GM18907 (cell line): ENCODE data around the gene HS3ST3B1.

Experiments
- ATAC-seq: cut with Tn5 transposase; IDR thresholded peaks from one replicate; pipeline ENCODE4 v1.9.1; 2021; ENCODE audit warnings: mild to moderate bottlenecking, moderate library complexity; ENCODE audit not compliant: unreplicated experiment

Gene HS3ST3B1

DNA sequence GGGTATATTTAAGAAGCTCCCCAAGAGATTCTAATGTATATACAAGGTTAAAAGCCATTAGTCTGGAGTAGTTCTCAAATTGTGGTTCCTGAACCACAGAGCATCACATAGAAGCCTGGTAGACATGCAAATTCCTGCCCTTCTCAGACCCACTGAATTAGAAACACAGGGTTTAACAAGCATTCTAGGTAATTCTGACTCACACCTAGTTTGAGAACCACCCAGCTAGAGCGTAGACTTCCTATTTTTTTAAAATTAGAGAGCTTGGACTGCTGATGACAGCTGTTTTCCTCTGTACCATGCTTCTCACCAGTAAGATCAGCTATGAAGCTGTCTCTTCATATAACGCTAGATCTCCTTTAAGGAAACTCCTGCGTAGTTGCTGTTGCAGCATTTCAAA lies 50.6 kb downstream of the HS3ST3B1 start:
- peak; percentile 82 for ATAC-seq

- no peak for ATAC-seq
Measured at GRCh38 chr17:14352136-14352535, 51.3 kb downstream of the HS3ST3B1 start.

GRCh38 chr17:14353861-14354474 lies 53.1 kb downstream of the HS3ST3B1 start:
- ATAC-seq: no peak

- no peak for ATAC-seq
Measured at GRCh38 chr17:14354807-14355206, 53.9 kb downstream of the HS3ST3B1 start.

- no peak for ATAC-seq
Measured at GRCh38 chr17:14355556-14355955, 54.7 kb downstream of the HS3ST3B1 start.

DNA sequence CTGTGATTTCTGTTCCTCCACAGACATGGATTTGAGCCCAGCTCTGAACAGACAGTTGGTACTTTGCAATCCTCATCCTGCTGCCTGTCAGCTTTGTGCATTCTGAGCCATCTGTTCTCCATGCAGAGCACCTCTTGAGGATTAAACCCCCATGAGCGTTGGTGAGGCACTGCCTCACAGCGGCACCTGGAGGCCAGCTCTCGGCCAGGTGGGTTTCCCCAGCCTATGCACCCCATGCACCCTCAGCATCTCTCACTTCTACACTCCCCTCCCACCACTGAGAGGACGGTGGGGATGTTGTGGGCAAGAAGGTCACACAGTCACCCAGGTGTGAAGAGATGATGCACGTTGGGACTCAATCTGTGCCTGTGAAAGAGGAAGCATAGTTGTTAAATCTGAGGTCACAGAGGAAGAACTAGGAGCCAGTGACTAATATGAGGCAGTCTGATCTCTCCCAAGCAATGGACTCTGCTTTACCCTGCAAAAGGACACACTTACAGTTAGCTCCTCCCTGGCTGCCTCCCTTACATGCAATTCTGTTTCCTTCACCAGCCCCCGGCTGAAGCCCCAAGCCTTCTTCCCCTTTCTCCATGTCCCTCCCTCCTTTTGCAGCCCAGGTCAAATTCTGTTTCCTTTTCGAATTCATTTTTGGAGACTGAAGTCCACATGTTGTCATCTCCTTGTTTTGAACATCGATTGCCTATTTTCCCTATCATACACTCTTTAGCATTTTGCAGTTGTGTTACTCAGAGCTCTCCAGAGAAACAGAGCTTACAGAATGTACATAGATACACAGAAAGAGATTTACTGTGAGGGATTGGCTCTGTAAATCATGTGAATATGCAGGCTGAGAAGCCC lies 58.5 kb downstream of the HS3ST3B1 start:
- ATAC-seq: peak; percentile 99

- ATAC-seq: no peak
Measured at GRCh38 chr17:14360856-14361255, 60.0 kb downstream of the HS3ST3B1 start.

- ATAC-seq: no peak
Measured at GRCh38 chr17:14361470-14361869, 60.6 kb downstream of the HS3ST3B1 start.

DNA sequence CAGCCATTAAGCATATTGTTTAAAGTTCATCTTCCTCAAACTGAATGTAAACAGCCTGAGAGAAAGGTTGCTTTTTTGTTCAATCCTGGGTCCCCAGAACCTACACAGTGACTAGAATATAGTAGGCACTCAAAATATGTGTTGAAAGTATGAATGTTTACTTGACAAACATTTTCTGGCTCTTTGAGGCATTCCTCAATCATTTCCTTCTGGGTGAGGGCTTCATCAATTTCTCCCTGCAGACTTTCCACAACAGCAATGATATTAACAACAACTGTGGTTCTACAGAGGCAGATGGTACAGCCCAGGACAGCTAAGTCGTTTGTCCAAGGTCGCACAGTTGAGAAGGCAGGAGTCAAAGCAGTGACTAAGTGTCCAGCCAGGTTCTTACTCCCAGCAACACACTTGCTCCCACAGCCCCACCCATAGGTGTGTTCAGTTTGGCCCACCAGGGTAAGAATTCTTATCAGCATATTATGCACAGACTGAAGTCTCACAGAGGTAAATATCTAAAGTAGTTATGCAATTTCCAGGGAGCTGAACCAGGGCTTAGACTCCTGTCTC lies 61.1 kb downstream of the HS3ST3B1 start:
- no peak for ATAC-seq

GRCh38 chr17:14366199-14366598 lies 65.3 kb downstream of the HS3ST3B1 start:
- no peak for ATAC-seq

GRCh38 chr17:14372461-14372860 lies 71.6 kb downstream of the HS3ST3B1 start:
- ATAC-seq: no peak

DNA sequence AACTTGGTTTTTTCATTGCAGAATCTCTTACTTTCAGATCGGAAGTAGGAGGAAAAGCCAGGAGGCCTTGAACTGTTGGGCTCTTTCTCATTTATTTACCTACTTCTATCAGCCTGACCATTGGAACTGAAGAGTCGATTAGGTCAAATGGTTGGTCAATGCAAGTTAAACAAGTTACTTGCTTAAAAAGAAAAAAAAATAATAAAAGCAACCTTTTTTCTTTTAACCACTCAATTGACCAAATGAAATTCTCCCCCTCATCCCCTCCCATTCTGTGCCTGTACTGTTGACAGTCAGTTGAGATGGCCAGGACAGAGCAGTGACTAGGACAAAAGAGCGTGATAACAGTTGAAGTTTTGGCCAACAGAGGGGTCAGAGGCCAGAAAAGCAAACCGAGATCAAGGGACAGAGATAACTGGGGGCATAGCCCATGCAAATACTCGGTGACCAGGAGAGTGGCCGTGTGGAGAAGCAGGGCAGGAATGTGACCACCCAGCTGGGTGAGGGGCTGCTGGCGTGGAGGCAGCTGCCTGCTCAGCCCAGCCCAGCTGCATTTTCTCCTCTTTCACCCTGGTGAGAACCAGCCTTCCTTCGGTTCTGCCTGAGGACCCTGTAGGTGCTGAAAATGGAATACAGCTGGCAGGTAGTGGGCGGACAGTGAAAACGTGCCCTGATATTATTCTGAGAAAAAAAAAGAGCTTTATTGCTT lies 72.2 kb downstream of the HS3ST3B1 start:
- no peak for ATAC-seq

DNA sequence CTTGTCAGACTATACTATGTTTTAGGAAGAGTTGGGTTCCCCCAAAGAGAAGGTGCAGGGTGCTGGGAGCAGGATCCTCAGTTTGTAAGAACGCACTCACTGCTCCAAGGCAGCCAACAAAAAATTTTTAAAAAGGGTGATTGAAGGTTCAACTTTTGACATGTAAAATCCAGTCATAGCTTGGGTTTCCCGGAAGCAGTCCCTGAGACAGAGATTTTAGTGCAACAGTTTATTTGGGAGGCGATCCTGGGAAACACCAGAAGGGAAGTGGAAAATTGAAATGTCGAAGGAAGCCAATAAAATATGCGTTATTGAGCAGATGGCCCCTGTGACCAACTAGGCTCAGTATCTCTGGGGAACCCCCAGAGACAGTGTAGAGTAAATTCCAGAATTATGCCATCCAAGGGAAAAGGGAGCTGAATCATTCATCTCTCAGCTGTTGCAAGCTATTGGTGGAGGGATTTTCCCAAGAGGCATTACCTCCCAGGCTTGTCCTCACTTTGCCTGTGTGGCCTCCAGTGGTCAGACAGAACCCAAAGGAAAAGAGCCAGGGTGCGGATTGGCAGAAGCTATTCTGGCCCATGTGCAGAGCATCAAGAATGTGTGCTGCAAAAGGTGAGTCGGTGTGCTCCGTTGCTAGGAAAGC lies 72.9 kb downstream of the HS3ST3B1 start:
- no peak for ATAC-seq

- ATAC-seq: no peak
Measured at GRCh38 chr17:14374268-14374667, 73.4 kb downstream of the HS3ST3B1 start.

- no peak for ATAC-seq
Measured at GRCh38 chr17:14376666-14377065, 75.8 kb downstream of the HS3ST3B1 start.

- no peak for ATAC-seq
Measured at GRCh38 chr17:14381606-14382005, 80.7 kb downstream of the HS3ST3B1 start.

- ATAC-seq: no peak
Measured at GRCh38 chr17:14387036-14387435, 86.2 kb downstream of the HS3ST3B1 start.

GRCh38 chr17:14389681-14390080 lies 88.8 kb downstream of the HS3ST3B1 start:
- ATAC-seq: no peak

GRCh38 chr17:14393723-14394122 lies 92.8 kb downstream of the HS3ST3B1 start:
- ATAC-seq: no peak

DNA sequence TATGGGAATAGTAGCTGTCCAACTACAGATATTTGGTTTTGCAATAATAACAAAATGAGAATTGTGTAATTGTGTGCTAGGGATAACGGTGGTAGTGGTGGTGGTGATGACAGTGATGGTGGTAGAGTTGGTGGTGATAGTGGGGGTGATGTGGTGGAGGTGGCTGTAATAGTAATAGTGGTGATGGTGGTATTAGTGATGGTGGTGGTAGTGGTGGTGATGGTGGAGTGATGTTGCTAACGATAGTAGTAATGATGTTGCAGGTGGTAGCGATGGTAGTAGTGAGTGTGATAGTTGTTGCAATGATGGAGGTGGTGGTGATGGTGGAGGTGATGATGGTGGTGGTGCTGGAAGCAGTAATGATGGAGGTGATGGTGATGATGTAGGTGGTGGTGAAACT lies 94.4 kb downstream of the HS3ST3B1 start:
- ATAC-seq: no peak

DNA sequence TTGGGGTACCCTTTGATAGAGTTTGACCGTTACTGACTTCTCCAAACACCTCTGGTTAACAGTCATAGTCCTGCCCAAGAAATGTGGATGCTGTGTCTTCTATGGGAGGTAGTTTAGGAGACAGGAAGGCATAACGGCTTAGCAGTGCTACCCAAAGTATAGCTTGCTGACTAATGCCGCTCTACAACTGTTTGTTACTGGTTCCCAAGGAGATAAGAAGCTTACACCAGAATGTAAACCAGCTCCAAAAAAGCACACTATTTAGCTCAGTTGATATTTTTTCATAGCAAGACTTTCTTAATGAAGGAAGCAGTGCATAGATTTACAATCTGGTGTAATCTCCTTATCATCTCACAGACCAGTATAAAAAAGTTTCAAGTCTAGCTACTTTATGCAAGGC lies 95.7 kb downstream of the HS3ST3B1 start:
- no peak for ATAC-seq
